HG03469 (cell line): Measurements from ENCODE around the gene LPP.

Source experiments
- ATAC-seq: cut with Tn5 transposase; IDR thresholded peaks from one replicate; pipeline ENCODE4 v1.9.1; 2021; ENCODE audit warnings: mild to moderate bottlenecking, moderate library complexity, moderate number of reproducible peaks; ENCODE audit not compliant: unreplicated experiment

Gene LPP

DNA sequence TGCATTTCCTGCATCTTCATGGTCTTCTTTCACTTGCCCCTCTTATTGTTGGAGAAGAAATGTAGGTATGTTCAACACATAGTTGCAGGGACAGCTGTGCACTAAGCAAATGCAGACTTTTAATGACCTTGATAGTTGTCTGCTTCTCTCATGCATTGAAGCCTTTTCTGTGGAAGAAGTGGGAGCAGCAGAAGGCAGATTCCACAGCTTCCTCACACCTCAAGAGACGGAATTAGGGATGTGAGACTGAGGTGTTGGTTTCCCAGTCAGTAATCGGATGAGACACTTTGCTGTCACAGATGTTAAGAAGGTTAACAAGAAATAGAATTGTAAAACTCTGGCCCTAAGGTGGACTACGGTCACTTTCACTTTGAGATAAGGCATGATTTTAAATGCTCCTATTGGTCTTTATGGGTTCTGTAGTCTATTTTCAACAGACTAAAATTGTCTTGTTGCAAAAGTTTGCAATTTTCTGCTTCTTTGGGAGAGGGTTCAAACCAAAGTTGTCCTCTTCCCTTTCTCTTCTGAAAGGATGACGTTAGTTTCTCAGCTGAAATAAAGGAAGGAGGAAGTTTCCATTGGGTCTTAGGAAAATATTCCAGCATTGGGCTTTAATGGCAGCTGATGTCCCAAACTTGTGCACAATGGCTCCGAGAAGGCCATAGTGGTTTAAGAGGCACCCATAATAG lies 117.4 kb downstream of the LPP start:
- ATAC-seq = no peak

DNA sequence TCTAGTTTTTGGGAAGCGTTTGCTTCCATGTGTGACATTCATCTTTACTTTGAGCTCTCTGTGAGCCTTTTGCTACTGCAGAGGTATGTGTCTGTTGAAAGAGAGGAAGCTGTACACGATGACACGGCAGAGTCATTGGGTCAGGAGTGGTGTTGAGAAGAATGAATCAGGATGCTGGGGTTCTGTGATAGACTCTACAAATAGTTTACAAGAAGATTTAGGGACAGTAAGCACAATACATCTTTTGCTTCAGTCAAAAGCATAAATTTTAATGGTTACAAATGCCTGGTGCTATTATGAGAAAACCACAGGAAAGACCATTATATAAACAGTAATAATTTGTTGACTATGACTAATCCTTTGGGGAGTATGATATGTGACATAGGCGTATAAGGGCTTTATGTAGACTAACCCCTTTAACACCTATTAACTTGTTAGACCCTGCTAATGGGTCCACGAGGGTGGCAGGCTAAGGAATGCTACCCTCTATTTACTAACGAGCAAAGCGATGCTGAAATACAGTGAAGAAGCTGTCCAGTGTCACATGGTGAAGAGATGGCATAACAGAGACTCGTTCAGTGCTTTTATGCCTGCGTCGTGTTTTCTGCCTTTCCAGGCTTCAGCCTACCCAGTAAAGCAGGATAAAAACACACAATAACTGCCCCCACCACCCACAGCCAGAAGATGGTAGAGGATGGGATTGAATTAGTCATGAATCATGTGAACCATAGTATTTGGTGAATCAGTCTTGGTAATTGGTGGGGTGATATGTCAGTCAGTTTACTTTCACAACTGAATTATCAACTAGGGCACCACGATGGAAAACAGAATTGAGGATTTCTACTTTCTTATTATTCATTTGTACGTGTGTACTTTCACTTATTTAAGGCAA lies 118.8 kb downstream of the LPP start:
- ATAC-seq = no peak

DNA sequence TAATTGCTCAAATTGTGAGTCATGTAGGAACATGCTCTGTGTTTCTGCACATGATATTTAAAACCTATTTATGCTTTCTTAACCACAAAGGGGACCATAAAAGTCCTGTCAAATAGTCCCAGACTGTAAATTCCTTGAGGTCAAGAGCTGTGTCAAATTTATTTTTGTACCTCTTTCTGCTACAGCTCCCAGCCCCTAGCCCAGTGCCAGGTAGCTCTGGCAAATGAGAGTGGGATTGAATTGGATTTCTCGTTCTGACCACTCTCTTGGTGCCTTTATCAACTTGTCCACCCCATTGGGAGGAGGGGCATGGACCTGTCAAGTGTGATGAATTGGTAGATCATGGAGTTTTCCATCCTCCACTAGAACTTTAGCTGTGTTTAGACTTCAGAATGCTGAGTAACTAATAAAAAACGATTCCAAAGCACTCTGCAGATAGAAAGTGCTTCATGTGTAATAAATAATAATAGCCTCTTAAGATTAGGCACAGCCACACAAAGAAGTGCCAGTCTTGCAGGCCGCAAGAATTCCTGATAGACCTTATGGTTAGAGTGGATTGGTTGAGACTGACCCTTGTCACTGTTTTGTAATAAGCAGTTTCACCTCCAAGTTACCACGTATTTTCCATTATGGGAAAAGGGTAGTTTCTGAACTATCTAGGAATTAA lies 120.4 kb downstream of the LPP start:
- ATAC-seq = no peak

DNA sequence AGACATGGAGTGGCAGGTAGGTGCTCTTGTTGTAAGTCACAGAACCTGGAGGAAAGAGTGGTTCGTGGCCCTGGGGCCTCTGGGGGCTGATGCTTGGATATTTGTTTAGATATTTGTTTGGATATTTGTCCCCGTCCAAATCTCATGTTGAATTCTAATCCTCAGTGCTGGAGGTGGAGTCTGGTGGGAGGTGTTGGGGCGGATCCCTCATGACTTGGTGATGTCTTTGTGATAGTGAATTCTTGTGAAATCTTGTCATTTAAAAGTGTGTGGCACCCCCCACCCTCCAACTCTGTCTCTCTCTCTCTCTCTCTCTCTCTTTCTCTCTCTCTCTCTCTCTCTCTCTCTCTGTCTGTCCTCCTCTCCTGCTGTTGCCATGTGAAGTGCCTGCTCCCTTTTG lies 122.4 kb downstream of the LPP start:
- no peak for ATAC-seq

DNA sequence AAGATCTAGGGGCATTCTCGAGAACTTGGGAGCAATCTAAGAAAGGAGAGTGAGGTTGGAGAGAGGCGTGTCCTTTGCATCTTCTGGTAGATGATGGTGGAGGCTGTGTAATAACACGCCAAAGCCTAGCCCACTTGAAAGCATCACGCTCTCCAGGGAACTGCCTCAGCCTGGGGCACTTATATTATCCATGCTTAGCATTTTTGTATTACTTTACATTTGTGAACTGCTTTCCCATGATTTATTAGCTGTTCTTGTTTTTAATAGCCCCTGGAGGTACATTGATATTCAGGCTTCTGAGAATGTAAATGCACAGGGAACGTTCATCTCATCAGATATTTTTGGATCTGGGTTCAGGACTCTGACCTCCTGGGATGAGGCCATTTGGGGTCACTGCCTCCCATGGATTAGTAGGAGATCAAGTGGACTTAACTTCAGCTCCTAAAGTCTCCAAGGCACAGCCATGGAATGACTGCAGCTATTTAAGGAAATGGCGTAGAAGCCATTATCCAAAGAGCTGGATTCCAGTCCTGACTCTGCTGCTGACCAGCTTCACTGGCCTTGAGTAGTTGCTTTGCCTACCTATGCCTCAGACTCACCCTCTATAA lies 124.9 kb downstream of the LPP start:
- ATAC-seq = no peak

DNA sequence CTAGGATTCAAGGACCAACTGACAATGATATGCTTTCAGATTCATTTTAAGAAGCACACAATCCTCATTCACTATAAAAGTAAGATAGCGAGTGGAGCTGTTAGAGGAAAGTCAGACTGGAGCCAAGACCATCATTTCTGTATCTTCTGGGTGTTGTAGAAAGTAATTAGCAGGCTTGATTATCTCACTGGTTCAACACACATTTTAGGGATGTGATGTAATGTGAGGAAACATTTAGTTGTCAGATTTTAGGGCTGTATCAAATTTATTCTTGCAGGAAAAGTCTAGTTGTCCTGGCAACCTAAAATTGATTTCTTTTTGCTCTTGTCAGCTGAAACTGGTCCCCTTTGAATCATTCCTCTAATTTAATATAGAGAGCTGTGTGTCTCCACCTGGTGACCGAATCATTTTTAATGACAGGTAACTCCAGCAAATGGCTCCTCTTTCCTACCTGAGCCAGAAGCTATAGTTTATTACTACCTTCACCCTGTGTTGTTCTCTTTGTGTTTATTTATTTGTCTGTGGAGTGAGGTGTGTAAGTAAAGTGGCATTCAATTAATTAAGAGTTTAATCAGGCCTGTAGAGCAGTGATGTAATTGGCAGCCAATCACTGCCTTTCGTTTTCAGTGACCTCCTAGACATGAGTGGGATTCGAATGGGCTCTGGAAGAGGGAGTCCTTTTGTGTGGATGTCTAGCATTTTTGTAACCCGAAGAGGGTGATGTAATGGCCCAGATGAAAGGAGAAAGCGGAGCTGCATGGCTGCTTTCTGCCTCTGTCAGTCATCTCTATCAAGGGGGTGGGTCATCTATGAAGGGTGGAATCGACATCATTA lies 125.8 kb downstream of the LPP start:
- no peak for ATAC-seq

DNA sequence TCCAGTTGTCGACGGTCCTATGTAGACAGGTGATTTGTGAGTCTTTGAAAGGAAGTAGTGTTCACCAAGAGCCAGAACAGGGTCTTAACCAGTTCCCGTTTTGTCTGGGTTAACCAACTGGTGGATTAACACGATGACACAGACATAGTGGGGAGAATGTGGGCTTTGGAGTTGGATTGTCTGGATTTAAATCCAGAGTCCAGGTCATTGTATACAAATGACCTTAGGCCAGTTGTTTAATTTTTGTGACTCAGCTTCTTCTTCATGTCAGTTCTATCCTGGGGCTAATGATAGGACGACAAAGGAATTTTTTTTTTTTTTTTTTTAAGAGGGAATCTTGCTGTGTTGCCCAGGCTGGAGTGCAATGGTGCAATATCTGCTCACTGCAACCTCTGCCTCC lies 126.7 kb downstream of the LPP start:
- ATAC-seq = no peak

DNA sequence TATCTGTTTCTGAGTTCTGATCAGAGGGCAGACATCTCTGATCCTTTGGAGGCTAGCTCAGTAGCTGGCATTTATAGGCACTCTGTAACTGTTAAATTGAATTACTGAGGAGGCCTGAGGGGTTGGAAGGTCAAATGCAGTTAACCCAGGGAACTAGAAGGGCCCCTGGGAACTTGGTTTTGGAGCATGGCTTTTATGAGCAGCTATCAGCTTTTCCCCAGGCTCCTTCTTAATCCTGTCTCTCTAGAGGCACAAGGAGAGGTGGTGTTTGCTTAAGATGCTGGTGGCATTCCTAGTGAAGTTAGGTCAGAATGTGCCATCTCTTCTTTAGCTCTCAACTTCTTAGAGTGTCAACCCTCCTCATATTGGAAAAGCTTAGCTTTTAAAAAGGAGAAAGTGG lies 128.9 kb downstream of the LPP start:
- ATAC-seq = no peak

DNA sequence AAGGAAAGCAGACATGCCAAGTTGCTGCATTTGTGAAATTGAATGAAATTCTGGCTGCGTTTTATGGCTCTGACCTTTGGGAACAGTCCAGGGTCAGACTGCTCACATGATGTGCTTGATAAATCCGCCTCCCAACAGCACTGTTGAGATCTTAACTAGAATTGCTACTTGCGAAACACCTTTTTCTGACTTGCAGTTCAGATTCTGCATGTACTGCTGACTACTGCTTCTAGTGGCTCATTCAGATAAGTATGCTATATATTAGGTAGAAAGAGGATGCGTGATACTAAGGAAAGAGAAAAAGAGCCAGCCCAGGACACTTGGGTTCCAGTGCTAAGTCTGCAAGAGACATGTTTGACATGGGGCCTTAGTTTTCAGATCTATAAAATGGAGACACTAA lies 129.4 kb downstream of the LPP start:
- ATAC-seq = no peak

DNA sequence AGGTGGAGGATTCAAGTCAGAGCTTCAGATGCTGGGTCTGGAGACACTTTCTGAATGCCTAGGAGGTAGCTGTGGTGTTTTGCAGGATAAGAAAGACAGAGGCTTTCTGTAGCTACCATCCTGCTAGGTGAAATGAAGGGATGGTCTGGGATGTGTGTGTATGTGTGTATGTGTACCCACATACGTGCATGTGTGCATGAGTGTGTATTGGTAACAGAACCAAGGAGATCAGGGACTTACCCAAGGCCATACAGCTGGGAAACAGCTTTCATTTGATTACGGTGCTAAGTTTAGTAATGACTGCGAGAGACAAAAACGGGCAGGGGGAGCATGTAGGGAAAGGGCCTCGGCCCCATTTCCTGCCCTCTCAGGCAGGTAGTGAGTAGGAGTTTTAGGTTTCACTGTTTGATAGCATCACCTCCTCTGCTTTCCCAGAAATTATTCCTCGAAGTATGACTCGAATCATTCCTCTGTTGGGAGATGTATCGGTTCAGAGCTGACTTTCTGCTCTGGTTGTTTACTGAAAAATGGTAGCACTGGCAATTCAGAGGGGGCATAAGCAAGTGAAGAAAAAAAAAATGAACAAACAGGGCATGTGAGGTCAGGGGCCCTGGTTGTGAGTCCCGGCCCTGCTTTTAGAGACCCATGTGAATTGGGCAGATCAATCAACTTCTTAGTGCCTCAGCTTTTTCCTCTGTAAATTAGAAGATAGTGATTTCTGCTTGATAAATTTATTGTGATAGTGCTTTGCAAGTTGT lies 130.7 kb downstream of the LPP start:
- ATAC-seq = no peak

DNA sequence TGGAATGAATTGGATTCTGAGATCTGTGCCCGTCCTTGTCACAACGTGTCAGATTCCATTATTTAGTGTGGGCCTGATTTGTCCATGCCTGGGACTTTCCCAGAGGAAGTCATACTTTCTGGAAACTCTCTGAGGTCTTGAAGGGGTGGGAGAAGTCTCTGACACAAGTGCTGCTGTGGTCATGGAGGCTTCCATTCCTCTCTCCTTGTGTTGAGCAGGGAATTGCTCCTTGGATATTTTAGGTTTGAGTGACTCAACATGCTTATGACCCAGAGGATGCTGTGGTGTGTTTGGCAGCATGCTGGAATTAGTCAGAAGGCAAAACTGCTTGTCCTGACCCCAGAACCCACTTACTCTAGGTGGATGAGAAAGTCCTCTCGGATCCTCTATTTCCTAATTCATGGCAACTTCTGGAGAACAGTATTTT lies 132.1 kb downstream of the LPP start:
- no peak for ATAC-seq

DNA sequence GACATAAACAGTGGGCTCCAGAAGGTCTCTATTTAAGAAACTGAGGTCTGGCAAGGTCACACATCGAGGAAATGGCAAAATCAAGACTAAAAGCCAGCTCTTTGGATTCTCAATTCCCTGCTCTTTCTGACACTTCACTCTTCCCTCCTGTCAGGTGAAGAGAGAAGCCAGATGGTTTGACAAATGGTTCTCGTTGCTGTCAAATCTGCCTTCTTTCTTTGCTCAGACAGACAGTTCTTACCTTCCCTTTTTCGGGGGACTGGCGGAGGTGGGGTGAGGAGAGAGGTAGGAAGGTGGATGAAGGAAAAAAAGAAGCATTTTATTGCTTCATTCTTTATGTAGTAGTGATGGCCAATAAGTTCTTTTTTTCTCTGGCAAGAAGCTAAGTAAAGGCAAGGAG lies 133.4 kb downstream of the LPP start:
- no peak for ATAC-seq

DNA sequence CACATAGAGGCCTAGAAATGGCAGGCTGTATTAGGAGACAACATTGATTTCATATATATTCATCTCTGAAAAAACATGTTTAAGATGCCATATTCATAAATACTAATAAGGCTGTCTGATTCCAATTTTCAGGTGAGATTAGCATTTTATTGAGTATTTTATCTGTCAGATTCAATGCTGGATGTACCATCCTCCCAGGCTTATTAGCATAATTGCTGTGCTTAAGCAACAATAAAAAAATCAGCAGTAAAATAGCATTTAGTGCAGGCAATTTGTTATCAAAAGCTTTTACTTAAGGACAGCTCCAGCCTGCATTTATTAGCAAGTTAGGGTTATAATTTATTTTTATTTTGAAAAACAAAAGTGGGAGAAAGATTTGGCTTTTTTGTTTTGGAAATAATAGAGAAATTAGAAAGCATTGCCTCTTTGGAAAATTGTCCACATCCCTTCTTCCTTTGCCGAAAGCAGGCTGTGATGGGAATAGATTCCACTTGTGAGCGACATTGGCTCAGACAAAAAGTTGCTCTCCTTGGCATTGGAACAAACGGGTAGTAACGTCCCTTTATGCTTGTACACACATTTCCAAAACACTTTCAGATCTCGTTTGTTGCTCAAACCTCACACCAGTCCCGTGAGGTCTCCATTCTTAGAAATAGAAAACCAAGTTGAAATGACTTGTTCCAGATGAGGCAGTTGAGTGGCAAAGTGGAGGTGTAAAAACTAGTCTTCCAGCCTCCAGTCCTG lies 134.0 kb downstream of the LPP start:
- no peak for ATAC-seq

DNA sequence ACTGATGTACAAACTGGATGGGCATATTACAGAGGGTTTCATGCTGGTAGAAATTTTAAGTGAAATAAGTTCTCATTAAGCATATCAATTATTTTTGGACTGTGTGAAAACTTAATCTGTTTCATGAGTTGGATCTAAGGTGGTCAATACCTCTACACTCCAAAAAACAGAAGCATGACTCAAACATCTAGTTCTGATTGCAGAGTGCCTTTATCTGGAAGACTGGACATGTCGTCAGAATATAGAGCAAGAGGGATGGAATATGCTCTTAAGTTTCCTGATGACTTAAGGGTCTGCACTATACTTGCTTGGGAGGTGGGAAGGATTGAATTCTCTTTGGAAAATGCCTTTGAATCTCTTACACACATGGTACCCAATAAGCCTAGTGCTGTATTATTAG lies 138.3 kb downstream of the LPP start:
- ATAC-seq = no peak

DNA sequence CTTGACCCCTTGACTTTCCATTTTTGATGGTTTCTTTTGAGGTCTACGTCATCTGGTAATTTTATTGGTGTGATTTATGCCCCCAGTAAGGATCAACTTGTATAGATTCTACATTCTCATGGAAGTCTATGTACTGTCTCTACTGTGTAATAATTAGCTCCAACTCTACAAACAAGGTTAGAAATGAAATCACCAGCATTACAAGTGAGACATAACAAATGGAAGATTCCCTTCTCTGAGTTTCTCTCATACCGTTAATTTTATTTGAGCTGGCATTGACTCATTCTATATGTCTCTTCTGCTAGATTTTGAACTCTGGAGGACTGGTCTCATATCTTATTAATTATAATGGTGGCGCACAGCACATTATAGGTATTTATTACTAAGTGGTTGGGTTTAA lies 138.9 kb downstream of the LPP start:
- ATAC-seq = no peak

DNA sequence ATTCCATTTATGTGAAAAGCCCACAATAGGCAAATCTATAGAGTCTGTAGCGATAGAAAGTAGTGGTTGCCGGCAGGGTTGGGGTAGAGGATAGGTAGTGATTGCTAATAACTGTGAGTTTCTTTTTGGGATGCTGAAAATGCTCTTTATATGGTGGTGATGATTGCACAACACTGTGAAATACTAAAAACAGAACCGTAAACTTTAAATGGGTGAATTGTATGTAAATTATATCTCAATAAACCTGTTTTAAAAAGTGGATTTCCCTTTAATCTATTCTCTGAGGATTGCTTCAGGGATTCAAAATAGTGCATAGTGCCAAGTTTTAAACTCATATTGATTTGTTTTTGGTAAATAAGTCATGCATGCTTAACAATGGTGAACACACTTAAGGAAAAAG lies 140.2 kb downstream of the LPP start:
- ATAC-seq = no peak

DNA sequence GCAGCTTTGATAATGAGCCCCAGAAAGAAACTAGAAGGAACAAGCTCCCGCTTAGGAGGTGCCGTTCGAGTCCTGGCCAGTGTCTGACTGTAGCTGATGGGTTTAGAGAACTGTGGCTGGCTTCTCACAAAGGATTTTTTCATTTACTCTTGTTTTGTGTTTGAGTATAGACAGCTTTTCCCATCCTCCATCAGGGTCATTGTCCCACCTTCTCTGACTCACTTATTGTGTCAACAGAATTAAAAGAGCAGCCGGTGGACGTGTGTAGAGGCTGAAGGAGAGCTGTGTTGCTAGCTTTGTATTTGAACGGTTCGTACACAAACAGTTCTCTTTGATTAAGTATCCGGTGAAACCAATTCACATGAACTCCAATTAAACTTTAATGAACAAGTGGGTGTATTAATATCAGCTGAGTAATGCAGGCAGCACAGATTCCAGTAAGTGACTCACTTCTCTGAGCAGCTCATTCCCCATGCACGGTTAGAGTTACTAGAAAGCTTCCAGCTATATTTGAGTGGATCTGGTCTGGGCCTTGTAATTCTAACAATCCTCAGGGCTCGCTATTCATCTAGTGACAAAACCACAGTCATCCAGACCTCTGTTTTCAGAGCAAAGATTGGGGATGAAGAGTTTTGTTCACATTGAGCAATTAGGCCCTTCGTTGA lies 141.0 kb downstream of the LPP start:
- ATAC-seq = no peak

DNA sequence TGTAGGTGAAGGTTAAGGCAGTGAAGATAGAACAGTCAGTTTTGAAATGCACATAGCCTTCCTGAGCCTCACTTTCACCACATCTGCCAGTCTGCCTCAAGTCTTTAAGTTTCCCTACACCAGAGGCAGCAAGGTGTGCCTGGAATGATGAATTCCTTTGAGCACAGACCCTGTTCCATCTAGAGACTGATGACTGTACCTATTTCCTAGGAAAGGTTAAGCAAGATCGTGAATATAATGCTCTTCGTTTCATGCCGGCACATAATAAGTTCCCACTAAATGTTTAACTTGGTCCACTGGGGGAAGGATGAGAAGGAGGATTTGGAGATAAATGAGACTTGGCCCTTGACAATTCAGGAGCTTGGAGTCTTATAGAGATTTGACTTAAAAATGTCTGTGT lies 141.9 kb downstream of the LPP start:
- no peak for ATAC-seq
